HEK293 (cell line): Measurements from ENCODE around the gene TBCA.

Source experiments
- CTCF ChIA-PET: fragments of 350-600 bp; formaldehyde crosslinking; extraction: SDS; loops from one replicate; lab custom pipeline; 2021; ENCODE audit warnings: antibody characterized with exemption; lab: Yijun Ruan, JAX
- POLR2A ChIA-PET: fragments of 300-600 bp; formaldehyde crosslinking; extraction: SDS; loops from one replicate; lab custom pipeline; 2020; ENCODE audit warnings: antibody characterized with exemption, inconsistent platforms; lab: Yijun Ruan, JAX
- H3K27ac ChIP-seq: fragments of 200-500 bp; sonication (Bioruptor generic); 2 replicates; pipeline ENCODE4 v1.5.1; 2014; ENCODE audit warnings: low read depth, low read length, control low read depth, inconsistent platforms; ENCODE audit errors: extremely low read depth
- H3K36me3 ChIP-seq, 2 experiments: fragments of 200-500 bp in 1 of 2; sonication (Bioruptor generic) in 1 of 2; 1 replicate in 1 of 2; 2 replicates in 1 of 2; pipeline ENCODE4 v1.5.1; 2014 to 2017; ENCODE audit warnings: inconsistent platforms in 2 of 2, low read length in 2 of 2; ENCODE audit not compliant: control insufficient read depth in 2 of 2, insufficient read depth in 1 of 2
- H3K4me1 ChIP-seq: fragments of 200-500 bp; sonication (Bioruptor generic); 2 replicates; pipeline ENCODE4 v1.5.1; 2014; ENCODE audit warnings: mild to moderate bottlenecking, low read length, inconsistent platforms; ENCODE audit not compliant: control insufficient read depth, insufficient read depth
- H3K4me3 ChIP-seq: 2 replicates; pipeline ENCODE4 v1.5.1; 2011; ENCODE audit warnings: low read depth, mild to moderate bottlenecking, control low read depth, low read length, moderate library complexity
- H3K9me3 ChIP-seq: fragments of 200-500 bp; sonication (Bioruptor generic); 2 replicates; pipeline ENCODE4 v1.5.1; 2014; ENCODE audit warnings: low read depth, low read length, inconsistent platforms; ENCODE audit not compliant: control insufficient read depth, insufficient read depth
- HOXD13 ChIP-seq: sonication (generic); formaldehyde crosslinking; IDR thresholded peaks from 2 replicates; pipeline ENCODE4 v1.8.0; 2022; ENCODE audit warnings: missing genetic modification reagents, borderline replicate concordance
- MZF1 ChIP-seq: fragments of 450-650 bp; formaldehyde crosslinking; IDR thresholded peaks from 2 replicates; pipeline ENCODE4 v1.5.1; 2017; ENCODE audit warnings: missing biosample characterization, missing genetic modification characterization, borderline replicate concordance
- PBX3 ChIP-seq: sonication (generic); formaldehyde crosslinking; IDR thresholded peaks from 2 replicates; pipeline ENCODE4 v1.8.1; 2022; ENCODE audit warnings: mild to moderate bottlenecking, moderate library complexity, missing genetic modification reagents
- REPIN1 ChIP-seq: fragments of 450-650 bp; formaldehyde crosslinking; IDR thresholded peaks from 2 replicates; pipeline ENCODE4 v1.5.1; 2017; ENCODE audit warnings: missing biosample characterization, missing genetic modification characterization, low read depth
- SALL2 ChIP-seq: fragments of 450-650 bp; formaldehyde crosslinking; IDR thresholded peaks from 2 replicates; pipeline ENCODE4 v1.5.0; 2017; ENCODE audit warnings: missing biosample characterization, mild to moderate bottlenecking, missing genetic modification characterization, borderline replicate concordance
- SCRT1 ChIP-seq: fragments of 450-650 bp; formaldehyde crosslinking; IDR thresholded peaks from 2 replicates; pipeline ENCODE4 v1.5.1; 2016; ENCODE audit warnings: missing biosample characterization, missing genetic modification characterization, borderline replicate concordance
- SETDB1 ChIP-seq: IDR thresholded peaks from one replicate; pipeline ENCODE4 v1.6.1; 2017; ENCODE audit warnings: mild to moderate bottlenecking, low read length, moderate library complexity, mixed read lengths; ENCODE audit not compliant: insufficient read length
- YY2 ChIP-seq: fragments of 450-650 bp; formaldehyde crosslinking; IDR thresholded peaks from 2 replicates; pipeline ENCODE4 v1.5.1; 2016; ENCODE audit warnings: missing biosample characterization, missing genetic modification characterization
- ZEB2 ChIP-seq: fragments of 450-650 bp; formaldehyde crosslinking; IDR thresholded peaks from 2 replicates; pipeline ENCODE4 v1.5.1; 2016; ENCODE audit warnings: missing biosample characterization, missing genetic modification characterization
- ZFP37 ChIP-seq: fragments of 450-650 bp; formaldehyde crosslinking; IDR thresholded peaks from 2 replicates; pipeline ENCODE4 v1.5.1; 2016; ENCODE audit warnings: missing biosample characterization, missing genetic modification characterization
- ZFP69B ChIP-seq: fragments of 450-650 bp; formaldehyde crosslinking; IDR thresholded peaks from 2 replicates; pipeline ENCODE4 v1.5.1; 2016; ENCODE audit warnings: missing biosample characterization, missing genetic modification characterization
- ZNF138 ChIP-seq: fragments of 450-650 bp; formaldehyde crosslinking; IDR thresholded peaks from 2 replicates; pipeline ENCODE4 v1.5.1; 2016; ENCODE audit warnings: missing biosample characterization, missing genetic modification characterization, borderline replicate concordance
- ZNF146 ChIP-seq: fragments of 450-650 bp; formaldehyde crosslinking; IDR thresholded peaks from 2 replicates; pipeline ENCODE4 v1.5.1; 2016; ENCODE audit warnings: missing biosample characterization, missing genetic modification characterization
- ZNF16 ChIP-seq: fragments of 450-650 bp; formaldehyde crosslinking; IDR thresholded peaks from 2 replicates; pipeline ENCODE4 v1.5.1; 2016; ENCODE audit warnings: low read depth, missing biosample characterization, missing genetic modification characterization
- ZNF175 ChIP-seq: fragments of 450-650 bp; formaldehyde crosslinking; IDR thresholded peaks from 2 replicates; pipeline ENCODE4 v1.5.1; 2016; ENCODE audit warnings: missing biosample characterization, missing genetic modification characterization
- ZNF26 ChIP-seq: fragments of 450-650 bp; formaldehyde crosslinking; IDR thresholded peaks from 2 replicates; pipeline ENCODE4 v1.5.1; 2016; ENCODE audit warnings: missing biosample characterization, missing genetic modification characterization
- ZNF513 ChIP-seq: fragments of 450-650 bp; IDR thresholded peaks from 2 replicates; pipeline ENCODE4 v1.5.1; 2018; ENCODE audit warnings: missing biosample characterization, missing genetic modification characterization
- ZNF626 ChIP-seq: fragments of 450-650 bp; sonication (Bioruptor Pico); formaldehyde crosslinking; IDR thresholded peaks from 2 replicates; pipeline ENCODE4 v1.5.1; 2018; ENCODE audit warnings: missing biosample characterization, missing genetic modification characterization, inconsistent platforms
- TF ChIP-seq, protein P1 (sequence below): fragments of 450-650 bp; formaldehyde crosslinking; IDR thresholded peaks from 2 replicates; pipeline ENCODE4 v1.5.0; 2017; ENCODE audit warnings: missing biosample characterization, missing genetic modification characterization, borderline replicate concordance
- TF ChIP-seq, protein P2 (sequence below): fragments of 450-650 bp; formaldehyde crosslinking; IDR thresholded peaks from 2 replicates; pipeline ENCODE4 v1.5.1; 2016; ENCODE audit warnings: missing biosample characterization, missing genetic modification characterization

TBCA gene

GRCh38 chr5:77795268-77795667 lies 19.1 kb upstream of the TBCA start:
- CTCF ChIA-PET, result interaction anchor here (0.7 kb wide), 1 partner anchor 93 kb away, joined by 3 read pairs; no protein-coding TSS in a partner anchor

GRCh38 chr5:77791926-77792325 lies 15.8 kb upstream of the TBCA start:
- TF ChIP-seq SALL2 (tag by site-specific recombination) (no peak), ZNF138 (tag by site-specific recombination) (no peak), ZNF626 (tag by site-specific recombination) (no peak), ZNF26 (tag by site-specific recombination) (no peak), ZNF16 (tag by site-specific recombination) (no peak), ZEB2 (tag by site-specific recombination) (no peak), REPIN1 (tag by site-specific recombination) (no peak), MZF1 (tag by site-specific recombination) (no peak), SCRT1 (tag by site-specific recombination) (no peak), HOXD13 (no peak), ZNF175 (tag by site-specific recombination) (no peak), ZFP69B (tag by site-specific recombination) (no peak), ZFP37 (no peak)
- TF ChIP-seq, protein P1, sequence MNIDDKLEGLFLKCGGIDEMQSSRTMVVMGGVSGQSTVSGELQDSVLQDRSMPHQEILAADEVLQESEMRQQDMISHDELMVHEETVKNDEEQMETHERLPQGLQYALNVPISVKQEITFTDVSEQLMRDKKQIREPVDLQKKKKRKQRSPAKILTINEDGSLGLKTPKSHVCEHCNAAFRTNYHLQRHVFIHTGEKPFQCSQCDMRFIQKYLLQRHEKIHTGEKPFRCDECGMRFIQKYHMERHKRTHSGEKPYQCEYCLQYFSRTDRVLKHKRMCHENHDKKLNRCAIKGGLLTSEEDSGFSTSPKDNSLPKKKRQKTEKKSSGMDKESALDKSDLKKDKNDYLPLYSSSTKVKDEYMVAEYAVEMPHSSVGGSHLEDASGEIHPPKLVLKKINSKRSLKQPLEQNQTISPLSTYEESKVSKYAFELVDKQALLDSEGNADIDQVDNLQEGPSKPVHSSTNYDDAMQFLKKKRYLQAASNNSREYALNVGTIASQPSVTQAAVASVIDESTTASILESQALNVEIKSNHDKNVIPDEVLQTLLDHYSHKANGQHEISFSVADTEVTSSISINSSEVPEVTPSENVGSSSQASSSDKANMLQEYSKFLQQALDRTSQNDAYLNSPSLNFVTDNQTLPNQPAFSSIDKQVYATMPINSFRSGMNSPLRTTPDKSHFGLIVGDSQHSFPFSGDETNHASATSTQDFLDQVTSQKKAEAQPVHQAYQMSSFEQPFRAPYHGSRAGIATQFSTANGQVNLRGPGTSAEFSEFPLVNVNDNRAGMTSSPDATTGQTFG (tag by site-specific recombination), result no peak
- TF ChIP-seq, protein P2, sequence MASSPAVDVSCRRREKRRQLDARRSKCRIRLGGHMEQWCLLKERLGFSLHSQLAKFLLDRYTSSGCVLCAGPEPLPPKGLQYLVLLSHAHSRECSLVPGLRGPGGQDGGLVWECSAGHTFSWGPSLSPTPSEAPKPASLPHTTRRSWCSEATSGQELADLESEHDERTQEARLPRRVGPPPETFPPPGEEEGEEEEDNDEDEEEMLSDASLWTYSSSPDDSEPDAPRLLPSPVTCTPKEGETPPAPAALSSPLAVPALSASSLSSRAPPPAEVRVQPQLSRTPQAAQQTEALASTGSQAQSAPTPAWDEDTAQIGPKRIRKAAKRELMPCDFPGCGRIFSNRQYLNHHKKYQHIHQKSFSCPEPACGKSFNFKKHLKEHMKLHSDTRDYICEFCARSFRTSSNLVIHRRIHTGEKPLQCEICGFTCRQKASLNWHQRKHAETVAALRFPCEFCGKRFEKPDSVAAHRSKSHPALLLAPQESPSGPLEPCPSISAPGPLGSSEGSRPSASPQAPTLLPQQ (tag by site-specific recombination), result no peak
- Histone ChIP-seq H3K9me3 (no peaks in the 10 kb centered on the region), H3K27ac (no peak overlapping the region), H3K36me3 (no peaks in the 10 kb centered on the region), H3K4me3 (no peak overlapping the region), H3K4me1 (no peaks in the 10 kb centered on the region)
- ChIA-PET CTCF (no interaction called here), POLR2A (no interaction called here)

More at GRCh38 chr5:77795268-77795667, 19.1 kb upstream of the TBCA start:
- Histone ChIP-seq H3K4me3 (no peak overlapping the region), H3K27ac (no peak overlapping the region), H3K9me3 (peaks cover 3% of the 10 kb centered on the region; the same call in 1 of the 2 replicates), H3K36me3 (no peaks in the 10 kb centered on the region), H3K4me1 (no peaks in the 10 kb centered on the region)
- peak; percentile 63; the same call in 1 of the 2 replicates for TF ChIP-seq ZNF146 (tag by site-specific recombination)
- TF ChIP-seq ZNF513 (tag by site-specific recombination), result no peak
- TF ChIP-seq SETDB1, result peak; percentile 12
- no peak for TF ChIP-seq YY2 (tag by site-specific recombination)
- TF ChIP-seq PBX3 (CRISPR knock-in tag), result no peak
- POLR2A ChIA-PET, result no interaction called here
